ENCODE data around the gene TRAF1. TPM values are rescaled to one million over a fixed set of nuclear protein-coding genes. Genes with fewer than 3 reads are reported as not detected.

The TRAF1 gene
- total and polyA plus RNA-seq, 10 of the 15 experiments (the other 5 are each of a cell fraction or from before 2014, with no cell fraction given): 13.8 to 163 (median 128) TPM

DNA sequence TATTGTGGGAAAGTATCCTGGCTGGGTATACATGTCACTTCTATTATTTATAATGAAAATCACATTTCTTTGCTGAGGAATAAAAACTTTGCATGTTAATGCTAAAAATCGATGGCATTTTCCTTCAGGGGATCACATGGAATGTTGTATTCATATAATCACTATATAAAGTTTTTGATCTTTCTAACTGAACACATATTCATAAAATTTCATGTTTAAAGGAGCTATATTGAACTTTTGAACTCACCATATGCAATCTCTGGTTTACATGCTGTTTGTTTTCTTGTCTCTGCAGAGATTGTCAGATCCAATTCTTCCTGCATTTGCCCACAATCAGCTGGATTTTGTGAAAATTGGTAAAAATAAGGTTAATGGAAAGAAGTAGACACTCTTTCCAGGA, 33.4 kb upstream of the TRAF1 start:
- WGBS (ENCODE audit: insufficient coverage, insufficient replicate concordance, low lambda C conversion rate, missing lambda C conversion rate): 89% methylated on average over 1 of the region's 1 CpG
- TF ChIP-seq, protein P1, sequence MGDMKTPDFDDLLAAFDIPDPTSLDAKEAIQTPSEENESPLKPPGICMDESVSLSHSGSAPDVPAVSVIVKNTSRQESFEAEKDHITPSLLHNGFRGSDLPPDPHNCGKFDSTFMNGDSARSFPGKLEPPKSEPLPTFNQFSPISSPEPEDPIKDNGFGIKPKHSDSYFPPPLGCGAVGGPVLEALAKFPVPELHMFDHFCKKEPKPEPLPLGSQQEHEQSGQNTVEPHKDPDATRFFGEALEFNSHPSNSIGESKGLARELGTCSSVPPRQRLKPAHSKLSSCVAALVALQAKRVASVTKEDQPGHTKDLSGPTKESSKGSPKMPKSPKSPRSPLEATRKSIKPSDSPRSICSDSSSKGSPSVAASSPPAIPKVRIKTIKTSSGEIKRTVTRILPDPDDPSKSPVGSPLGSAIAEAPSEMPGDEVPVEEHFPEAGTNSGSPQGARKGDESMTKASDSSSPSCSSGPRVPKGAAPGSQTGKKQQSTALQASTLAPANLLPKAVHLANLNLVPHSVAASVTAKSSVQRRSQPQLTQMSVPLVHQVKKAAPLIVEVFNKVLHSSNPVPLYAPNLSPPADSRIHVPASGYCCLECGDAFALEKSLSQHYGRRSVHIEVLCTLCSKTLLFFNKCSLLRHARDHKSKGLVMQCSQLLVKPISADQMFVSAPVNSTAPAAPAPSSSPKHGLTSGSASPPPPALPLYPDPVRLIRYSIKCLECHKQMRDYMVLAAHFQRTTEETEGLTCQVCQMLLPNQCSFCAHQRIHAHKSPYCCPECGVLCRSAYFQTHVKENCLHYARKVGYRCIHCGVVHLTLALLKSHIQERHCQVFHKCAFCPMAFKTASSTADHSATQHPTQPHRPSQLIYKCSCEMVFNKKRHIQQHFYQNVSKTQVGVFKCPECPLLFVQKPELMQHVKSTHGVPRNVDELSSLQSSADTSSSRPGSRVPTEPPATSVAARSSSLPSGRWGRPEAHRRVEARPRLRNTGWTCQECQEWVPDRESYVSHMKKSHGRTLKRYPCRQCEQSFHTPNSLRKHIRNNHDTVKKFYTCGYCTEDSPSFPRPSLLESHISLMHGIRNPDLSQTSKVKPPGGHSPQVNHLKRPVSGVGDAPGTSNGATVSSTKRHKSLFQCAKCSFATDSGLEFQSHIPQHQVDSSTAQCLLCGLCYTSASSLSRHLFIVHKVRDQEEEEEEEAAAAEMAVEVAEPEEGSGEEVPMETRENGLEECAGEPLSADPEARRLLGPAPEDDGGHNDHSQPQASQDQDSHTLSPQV (IDR thresholded peaks at IDR 0.05): no peak
- TF ChIP-seq IKZF1 (conservative IDR thresholded peaks at IDR 0.05) (no peak), ESRRA (IDR thresholded peaks at IDR 0.05; ENCODE audit: low read length) (no peak), RAD51 (IDR thresholded peaks at IDR 0.05) (no peak), TCF7 (IDR thresholded peaks at IDR 0.05; ENCODE audit: borderline replicate concordance) (no peak), BACH1 (IDR thresholded peaks at IDR 0.05; ENCODE audit: borderline replicate concordance) (no peak)
- SMC1A ChIA-PET (ENCODE audit: uncharacterized antibody, unreplicated experiment): interaction anchor here (0.9 to 1.8 kb wide), 4 partner anchors 8 to 23 kb away, joined by 3 to 6 read pairs (median 4); no protein-coding TSS in a partner anchor
- ATAC-seq (no peak), DNase-seq (ENCODE audit: low read depth, low spot score) (no peak), FAIRE-seq (no peak)
- RAD21 ChIA-PET (ENCODE audit: unreplicated experiment): no interaction called here
- no peak overlapping the region for H3K9ac ChIP-seq (ENCODE audit: control insufficient read depth, insufficient read depth, low read length)
- H3K4me3 ChIP-seq: no peak overlapping the region
- H2AFZ ChIP-seq (ENCODE audit: control insufficient read depth, low read depth, low read length): no peak overlapping the region
- in situ Hi-C loops (cut with MboI) (no loop called here), intact Hi-C loops (cut with micrococcal nuclease; ENCODE audit: unreplicated experiment) (no loop called here)
- no peaks in the 10 kb centered on the region for H4K20me1 ChIP-seq (ENCODE audit: control insufficient read depth, insufficient read depth)
- no peaks in the 10 kb centered on the region for H3K9me3 ChIP-seq (replicated peaks; ENCODE audit: control insufficient read depth, insufficient read depth, low read length)
- no TSS peak for BruUV-seq (replicated peaks)
- no peaks in the 10 kb centered on the region for H3K4me1 ChIP-seq (ENCODE audit: control insufficient read depth, insufficient read depth, low read length)
- H3K27me3 ChIP-seq (replicated peaks in 1 of 2; ENCODE audit: control insufficient read depth in 2 of 2, insufficient read depth in 2 of 2, low read length in 1 of 2): no peaks in the 10 kb centered on the region
- H3K79me2 ChIP-seq (ENCODE audit: control insufficient read depth, insufficient read depth, low read length): no peaks in the 10 kb centered on the region
- POLR2A ChIA-PET: no interaction called here
- no peaks in the 10 kb centered on the region for H3K36me3 ChIP-seq (ENCODE audit: control insufficient read depth in 2 of 2, insufficient read depth in 2 of 2, low read length in 1 of 2)
- CTCF ChIA-PET: interaction anchor here (0.6 to 3.2 kb wide), 5 partner anchors 12 to 490 kb away, joined by 3 to 22 read pairs (median 4); no protein-coding TSS in a partner anchor
- H3K4me2 ChIP-seq (ENCODE audit: control insufficient read depth, insufficient read depth): no peak overlapping the region
- no peak overlapping the region for H3K27ac ChIP-seq (ENCODE audit: control insufficient read depth, insufficient read depth)
